GM19023 (cell line): ENCODE results near the gene NTF3.

Experiments
- ATAC-seq: cut with Tn5 transposase; IDR thresholded peaks from one replicate; pipeline ENCODE4 v1.9.1; 2021; ENCODE audit warnings: mild to moderate bottlenecking, moderate library complexity; ENCODE audit not compliant: unreplicated experiment

Gene NTF3

GRCh38 chr12:5456030-5456429 is 24.1 kb downstream of the NTF3 start:
- no peak for ATAC-seq

DNA sequence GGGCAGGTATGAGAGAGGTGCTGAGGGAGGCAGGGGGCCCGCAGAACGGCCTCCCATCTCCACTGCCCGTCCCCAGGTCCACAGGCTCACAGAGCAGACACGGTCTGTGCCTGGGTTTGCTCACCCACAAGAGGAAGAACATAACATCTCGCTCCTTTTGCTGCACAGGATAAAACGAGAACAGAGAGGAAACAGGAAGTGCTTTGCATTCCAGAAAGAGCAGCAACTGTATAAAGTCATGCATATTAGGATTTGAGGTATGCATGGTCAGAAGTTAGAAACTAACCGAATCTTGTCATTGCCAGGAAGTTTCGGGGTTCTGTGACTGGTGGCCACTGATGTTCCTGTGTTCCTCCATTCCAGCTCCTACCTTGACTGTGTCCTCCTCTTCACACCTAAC is 25.0 kb downstream of the NTF3 start:
- no peak for ATAC-seq

DNA sequence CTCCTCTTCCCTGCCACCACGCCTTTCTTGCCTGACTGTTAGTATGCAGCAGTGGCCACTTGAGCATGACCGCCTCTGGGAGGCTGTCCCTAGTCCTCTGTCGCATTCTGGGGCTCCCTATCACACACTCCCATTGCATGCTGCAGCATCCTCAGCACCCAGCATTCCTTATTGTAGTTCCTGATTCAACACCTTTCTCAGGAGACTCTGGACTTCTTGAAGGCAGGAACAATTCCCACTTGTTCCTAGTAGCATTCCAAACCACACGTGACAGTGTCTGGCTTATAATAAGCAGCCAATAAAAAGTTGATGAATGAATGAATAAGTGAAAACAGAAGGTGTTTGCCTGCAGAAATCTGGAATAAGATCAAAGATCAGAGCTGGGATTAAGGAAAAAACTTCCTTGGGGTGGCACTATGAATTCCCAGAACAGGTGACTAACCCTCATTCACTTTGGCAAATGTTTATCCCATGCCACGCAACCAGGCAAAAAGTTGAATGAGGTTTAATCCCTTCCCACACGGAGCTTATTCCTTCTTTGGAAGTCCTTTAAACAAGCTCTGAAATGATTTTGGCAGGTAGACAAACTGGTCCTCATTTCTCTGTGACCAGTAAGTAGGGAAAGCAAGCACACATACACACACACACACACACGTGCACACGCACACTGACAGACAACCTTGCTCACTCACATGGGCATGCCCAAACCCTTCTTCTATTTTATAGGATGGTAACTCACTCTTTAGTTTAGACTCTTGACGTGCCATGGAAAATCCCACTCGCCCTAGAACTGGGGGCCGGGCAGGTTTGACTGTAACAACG is 26.5 kb downstream of the NTF3 start:
- no peak for ATAC-seq

DNA sequence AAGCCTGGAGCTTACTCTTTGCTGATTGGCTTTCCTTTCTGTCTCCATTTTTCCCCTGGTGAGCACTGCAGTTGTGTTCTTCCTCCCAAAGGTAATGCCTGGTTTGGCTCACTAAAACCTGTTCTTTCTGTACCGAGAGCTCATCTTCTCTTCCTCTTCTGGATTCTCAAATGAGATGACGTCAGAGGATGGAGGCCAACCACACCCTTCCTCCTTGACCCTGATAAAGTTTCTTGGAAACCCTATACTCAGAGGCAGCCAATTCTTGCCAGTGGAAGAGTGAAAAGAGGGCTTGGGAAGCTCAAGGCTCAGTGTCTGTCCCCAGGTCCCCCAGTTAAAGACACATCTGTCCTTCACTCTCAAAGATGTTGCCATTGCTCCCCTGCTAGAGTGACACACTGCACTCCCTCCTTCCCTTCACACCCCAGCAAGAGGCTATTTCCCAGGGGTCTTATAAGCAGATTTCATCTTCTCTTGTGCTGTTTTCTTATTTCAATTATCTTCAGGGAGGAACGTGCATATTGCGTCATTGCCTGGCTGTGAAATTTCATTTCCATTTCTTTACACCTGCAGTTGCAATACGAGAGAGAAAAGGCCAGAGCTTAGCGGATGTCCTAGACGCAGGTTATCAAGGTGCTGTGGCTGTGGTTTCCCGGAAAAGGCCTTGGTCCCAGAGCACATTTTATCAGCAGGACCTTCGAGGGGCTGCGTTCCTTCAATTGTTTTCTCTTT is 27.3 kb downstream of the NTF3 start:
- ATAC-seq, result no peak

DNA sequence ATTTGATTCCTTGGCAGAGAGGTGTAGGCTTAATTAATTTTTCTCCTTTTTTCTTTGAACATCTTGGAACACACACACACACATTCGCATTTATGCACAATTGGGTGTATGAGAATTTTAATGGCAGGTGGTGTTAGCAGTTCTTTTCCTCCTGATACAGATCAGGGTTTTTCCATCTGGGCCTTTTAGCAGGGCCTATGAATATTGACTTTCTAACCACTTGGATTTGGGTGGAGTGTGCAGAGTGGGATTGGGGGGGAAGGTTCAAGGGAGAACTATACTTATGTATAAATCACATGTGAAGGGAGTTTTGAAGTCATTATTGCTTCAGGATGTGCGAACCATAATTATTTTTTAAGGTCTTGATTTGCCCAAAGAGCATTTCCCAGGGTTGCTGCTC is 28.9 kb downstream of the NTF3 start:
- ATAC-seq, result no peak

- no peak for ATAC-seq
Measured at GRCh38 chr12:5461966-5462365, 30.1 kb downstream of the NTF3 start.

DNA sequence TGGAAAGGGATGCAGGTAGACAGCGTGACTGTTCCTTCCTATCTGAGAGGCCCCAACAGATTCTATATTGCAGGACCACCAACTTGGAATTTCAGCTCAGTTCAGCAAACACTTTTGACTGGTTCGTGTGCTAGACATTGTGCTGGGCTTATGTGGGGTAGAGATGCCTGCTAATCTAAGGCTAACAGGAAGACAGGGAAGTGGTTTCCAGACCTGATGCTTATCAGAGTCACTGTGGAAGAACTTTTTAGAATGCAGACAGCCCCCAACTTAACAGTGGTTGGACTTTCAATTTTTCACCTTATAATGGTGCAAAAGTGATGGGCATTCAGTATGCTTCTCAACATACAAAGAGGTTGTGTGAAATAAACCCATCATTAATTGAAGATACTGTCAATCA is 32.2 kb downstream of the NTF3 start:
- ATAC-seq, result no peak

DNA sequence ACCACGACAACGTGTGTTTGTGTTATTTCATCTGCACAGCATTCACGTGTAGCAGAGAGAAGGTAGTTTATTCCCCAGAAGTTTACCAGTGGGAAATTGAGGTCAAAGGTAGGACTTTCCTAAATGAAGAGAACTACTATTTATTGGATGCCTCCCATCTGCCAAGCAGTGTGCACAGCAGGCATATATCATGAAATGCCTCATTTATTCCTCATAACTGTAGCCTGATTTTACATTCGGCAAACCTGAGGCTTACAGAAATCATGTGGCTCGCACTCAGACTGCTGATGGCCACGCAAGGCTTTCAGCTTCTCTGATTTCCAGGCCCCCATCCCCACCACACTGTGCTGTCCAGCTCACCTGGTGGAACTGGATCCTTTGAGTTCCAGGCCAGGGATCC is 33.5 kb downstream of the NTF3 start:
- no peak for ATAC-seq

GRCh38 chr12:5466521-5466960 is 34.6 kb downstream of the NTF3 start:
- no peak for ATAC-seq

GRCh38 chr12:5467931-5468330 is 36.0 kb downstream of the NTF3 start:
- no peak for ATAC-seq

DNA sequence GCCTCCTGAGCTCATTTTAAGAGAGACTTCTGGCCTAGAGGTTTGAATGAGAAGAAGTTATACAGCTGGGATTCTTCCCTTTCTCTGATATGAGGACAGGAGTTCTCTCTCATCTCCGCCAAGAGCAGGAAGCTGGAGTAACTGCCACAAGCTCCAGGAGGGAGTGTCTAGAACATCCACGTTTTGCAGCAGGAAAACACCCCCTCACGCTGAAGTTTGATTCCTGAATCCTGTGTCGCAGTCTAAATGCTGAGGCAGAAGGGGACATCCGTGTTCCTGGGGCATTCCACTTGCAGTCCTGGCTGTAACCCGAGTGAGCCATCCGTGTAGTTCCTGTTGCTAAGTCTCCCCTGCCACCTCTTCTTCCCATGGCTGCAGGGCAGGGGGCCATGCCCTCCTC is 38.3 kb downstream of the NTF3 start:
- ATAC-seq, result no peak

DNA sequence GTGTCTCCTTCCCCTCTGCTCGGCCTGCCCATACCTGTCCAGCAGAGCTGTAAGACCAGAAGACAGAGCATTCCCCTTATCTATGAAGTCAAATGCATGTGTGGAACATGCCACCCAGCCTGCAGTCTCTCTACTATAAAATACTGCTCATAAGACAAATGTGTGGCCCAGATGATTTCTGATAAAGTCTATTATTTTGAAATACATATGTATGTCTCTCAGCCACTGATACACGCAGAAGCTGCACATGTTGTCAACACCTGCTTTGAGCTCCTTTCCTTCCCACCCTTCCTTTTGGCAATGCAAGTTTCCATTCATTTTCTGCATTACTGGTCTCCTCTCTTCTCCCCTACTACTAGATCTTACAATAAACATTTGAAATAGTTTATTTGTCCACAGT is 38.8 kb downstream of the NTF3 start:
- no peak for ATAC-seq

DNA sequence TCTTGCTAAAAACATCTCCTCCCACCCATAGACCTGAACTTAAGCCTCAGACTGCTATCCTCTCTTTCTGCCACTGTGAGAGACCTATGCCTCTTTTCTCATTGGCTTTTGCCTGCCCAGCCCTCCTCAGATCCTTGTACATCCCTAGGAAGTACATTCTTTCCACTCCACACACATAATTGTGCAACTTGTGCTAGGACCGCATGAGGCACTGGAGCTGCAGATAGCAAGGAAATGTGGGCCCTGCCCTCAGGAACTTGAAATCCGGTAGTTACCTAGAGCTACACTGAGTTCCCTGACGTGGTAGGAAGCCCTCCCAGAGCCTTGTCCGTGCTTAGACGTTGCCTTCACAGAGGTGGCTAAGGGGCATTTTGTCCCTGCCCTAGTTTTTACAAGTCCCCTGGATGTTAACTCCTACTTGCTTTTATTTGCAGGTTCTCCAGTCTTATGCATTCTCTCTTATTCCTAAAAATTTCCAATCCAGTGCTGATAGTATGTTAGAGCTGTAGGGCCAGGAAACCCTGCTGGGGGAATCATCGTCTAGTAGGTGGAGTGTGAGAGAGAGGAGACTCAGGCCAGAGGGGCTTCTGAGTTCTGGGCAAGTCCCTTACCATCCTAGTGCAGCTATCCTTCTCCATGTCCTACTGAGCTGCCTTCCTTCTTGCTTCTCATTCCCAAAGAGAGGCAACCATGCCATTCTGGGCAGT is 41.3 kb downstream of the NTF3 start:
- no peak for ATAC-seq

DNA sequence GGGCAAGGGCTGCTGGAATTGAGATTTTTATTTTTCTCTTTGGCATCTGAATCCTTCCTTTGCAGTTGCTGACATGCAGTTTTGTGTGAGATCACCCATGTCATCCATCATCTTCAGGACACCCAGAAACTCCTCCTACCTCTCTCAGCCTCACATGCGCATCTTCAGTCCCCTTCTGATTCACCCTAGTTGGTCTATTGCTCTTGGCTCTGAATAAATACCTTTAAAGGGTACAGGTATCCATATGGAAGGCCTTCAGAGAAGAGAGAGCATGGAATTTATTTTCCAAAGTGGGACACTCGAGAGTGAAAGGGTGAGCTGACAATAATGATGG is 41.8 kb downstream of the NTF3 start:
- no peak for ATAC-seq

GRCh38 chr12:5476356-5476755 is 44.4 kb downstream of the NTF3 start:
- no peak for ATAC-seq

- no peak for ATAC-seq
Measured at GRCh38 chr12:5478081-5478706, 46.3 kb downstream of the NTF3 start.

DNA sequence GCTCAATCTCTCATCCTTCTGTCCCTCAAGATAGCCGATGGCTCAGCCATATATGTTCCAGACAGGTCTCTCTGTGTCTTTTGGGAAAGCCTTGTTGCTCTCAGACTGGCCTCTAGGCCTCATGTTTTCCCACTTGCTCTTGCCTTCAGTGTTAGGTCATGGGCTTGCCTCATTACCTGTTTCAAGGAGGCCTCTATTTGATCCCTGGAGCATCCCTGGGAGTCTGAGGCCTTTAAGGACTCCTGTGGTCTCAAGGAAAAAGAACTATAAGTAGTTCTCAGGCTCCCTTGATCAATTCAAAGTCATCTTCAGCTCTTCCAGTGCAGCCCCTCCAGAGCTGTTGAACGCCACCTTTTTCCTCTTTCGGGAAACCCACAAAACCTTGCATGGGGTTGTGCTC is 47.9 kb downstream of the NTF3 start:
- no peak for ATAC-seq

- ATAC-seq, result no peak
Measured at GRCh38 chr12:5480218-5480937, 48.5 kb downstream of the NTF3 start.

GRCh38 chr12:5480938-5481303 is 49.0 kb downstream of the NTF3 start:
- ATAC-seq, result no peak

GRCh38 chr12:5481645-5482044 is 49.7 kb downstream of the NTF3 start:
- ATAC-seq, result no peak

DNA sequence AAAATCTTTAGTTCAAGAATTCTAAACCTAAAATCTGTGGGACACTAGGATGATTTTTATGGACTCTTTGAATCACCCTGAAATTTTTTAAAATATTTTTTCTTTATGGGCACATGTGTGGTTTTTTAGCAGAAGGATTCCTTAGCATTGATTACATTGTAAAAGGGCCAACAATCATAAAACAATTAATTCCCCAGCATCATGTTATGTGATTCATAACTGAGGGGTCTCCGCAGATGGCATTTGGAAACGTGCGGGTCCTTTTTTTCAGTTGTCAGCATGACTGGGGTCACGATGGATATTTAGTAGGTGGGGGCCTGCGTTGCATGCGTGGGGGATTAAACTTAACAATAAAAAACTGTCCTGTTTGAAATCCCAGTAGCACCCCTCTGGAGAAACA is 52.5 kb downstream of the NTF3 start:
- ATAC-seq, result no peak
